Astrocyte of the hippocampus (primary cell): Measurements from ENCODE around the gene ANKH.
A peak's percentile ranks its signal among the peaks of the same experiment; 100 is the strongest.

Experiments
- DNase-seq: peaks from one replicate; pipeline ENCODE4 v3.0.0; 2011; ENCODE audit warnings: low read depth, low spot score

ANKH gene

GRCh38 chr5:14765587-14765986 lies 106.0 kb downstream of the ANKH start:
- DNase-seq = no peak

- no peak for DNase-seq
These were observed 108.9 kb downstream of the ANKH start for GRCh38 chr5:14762549-14763216.

GRCh38 chr5:14760548-14761002 lies 111.0 kb downstream of the ANKH start:
- DNase-seq = no peak

GRCh38 chr5:14759744-14760547 lies 111.6 kb downstream of the ANKH start:
- no peak for DNase-seq

- DNase-seq = no peak
These were observed 113.7 kb downstream of the ANKH start for GRCh38 chr5:14757850-14758249.

GRCh38 chr5:14756478-14756877 lies 115.1 kb downstream of the ANKH start:
- no peak for DNase-seq

GRCh38 chr5:14753947-14754346 lies 117.6 kb downstream of the ANKH start:
- DNase-seq = no peak

GRCh38 chr5:14753292-14753691 lies 118.3 kb downstream of the ANKH start:
- DNase-seq = no peak

- no peak for DNase-seq
These were observed 119.0 kb downstream of the ANKH start for GRCh38 chr5:14752497-14753071.

- no peak for DNase-seq
These were observed 120.9 kb downstream of the ANKH start for GRCh38 chr5:14750712-14751111.

- DNase-seq = peak; percentile 58
These were observed 121.9 kb downstream of the ANKH start for GRCh38 chr5:14749579-14750101.

- DNase-seq = no peak
These were observed 123.2 kb downstream of the ANKH start for GRCh38 chr5:14748180-14748900.

- no peak for DNase-seq
These were observed 125.8 kb downstream of the ANKH start for GRCh38 chr5:14745753-14746152.

GRCh38 chr5:14745188-14745563 lies 126.4 kb downstream of the ANKH start:
- no peak for DNase-seq

- DNase-seq = no peak
These were observed 127.0 kb downstream of the ANKH start for GRCh38 chr5:14744296-14745187.

GRCh38 chr5:14743601-14744295 lies 127.8 kb downstream of the ANKH start:
- DNase-seq = peak; percentile 77

- no peak for DNase-seq
These were observed 129.1 kb downstream of the ANKH start for GRCh38 chr5:14742498-14742897.

- no peak for DNase-seq
These were observed 129.7 kb downstream of the ANKH start for GRCh38 chr5:14741801-14742440.

- no peak for DNase-seq
These were observed 130.4 kb downstream of the ANKH start for GRCh38 chr5:14741131-14741530.

GRCh38 chr5:14739981-14740380 lies 131.6 kb downstream of the ANKH start:
- DNase-seq = no peak
